Right lobe of liver (tissue), 6 donors: ENCODE results near the gene RALGPS1. TPM values are rescaled to one million over a fixed set of nuclear protein-coding genes. Genes with fewer than 3 reads are reported as not detected.
A peak's percentile ranks its signal among the peaks of the same experiment; 100 is the strongest.
"Not testable (repeated sequence)": the region's sequence is repeated elsewhere in the genome, so short reads cannot be mapped to it uniquely, and the experiment has no call there.

ENCODE experiments used
- ATAC-seq, 4 donors: fragments of 200-7000 bp; cut with Tn5 transposase; one replicate each; pipeline ENCODE4 v1.9.1; 2020; ENCODE audit warnings: mild to moderate bottlenecking in 4 of 4, moderate library complexity in 4 of 4
- DNase-seq, 3 donors: peaks; one replicate each; pipeline ENCODE4 v3.0.0-alpha.2; 2020
- H3K27ac ChIP-seq, 3 donors: fragments of 200-600 bp; one replicate each; pipeline ENCODE4 v1.8.0; 2022
- H3K27me3 ChIP-seq, 2 donors: fragments of 200-600 bp; one replicate each; pipeline ENCODE4 v1.8.0; 2022
- H3K36me3 ChIP-seq, 4 donors: fragments of 200-600 bp; sonication (generic) in 1 of 4; one replicate each; pipeline versions ENCODE4 v1.5.1 to v1.8.0; 2017 to 2022; ENCODE audit warnings: control low read depth in 1 of 4
- H3K4me1 ChIP-seq, 4 donors: fragments of 200-600 bp; sonication (generic) in 1 of 4; one replicate each; pipeline versions ENCODE4 v1.5.1 to v1.8.0; 2017 to 2022; ENCODE audit warnings: control low read depth in 1 of 4
- H3K4me3 ChIP-seq, 3 donors: fragments of 200-600 bp; one replicate each; pipeline ENCODE4 v1.8.0; 2022
- H3K9me3 ChIP-seq, 4 donors: fragments of 200-600 bp; sonication (generic) in 1 of 4; one replicate each; pipeline versions ENCODE4 v1.5.1 to v1.8.0; 2017 to 2022; ENCODE audit warnings: control low read depth in 1 of 4
- CTCF ChIP-seq, 4 donors: fragments of 200-600 bp in 3 of 4; fragments of 450-650 bp in 1 of 4; IDR thresholded peaks; one replicate each; pipeline versions ENCODE4 v1.5.1 to v1.8.0; 2016 to 2022; ENCODE audit warnings: antibody characterized with exemption in 4 of 4, mild to moderate bottlenecking in 2 of 4
- POLR2A ChIP-seq: fragments of 450-650 bp; IDR thresholded peaks from one replicate; pipeline ENCODE4 v1.6.1; 2017; ENCODE audit warnings: antibody characterized with exemption, mild to moderate bottlenecking
- WGBS: methylation state at CpG from one replicate; pipeline ENCODE4 v1.1.6; 2018; ENCODE audit warnings: low coverage, low lambda C conversion rate; ENCODE audit not compliant: insufficient coverage; ENCODE audit errors: missing lambda C conversion rate; 5-methylcytosine and 5-hydroxymethylcytosine counted together
- intact Hi-C, 2 donors: fragments of 100-400 bp; cut with DNase I; formaldehyde crosslinking; loops; one replicate each; pipeline versions ENCODE4 v1.11.2 to v1.14.1; 2022
- total RNA-seq, 6 experiments: library from RNA; depleted of rRNA in 2 of 6; stranded (reverse); fragments of >200 nt in 2 of 6; fragmentation: NEBNext Ultra II Directional in 3 of 6; extraction: Animal tissue kit (Norgen Biotek cat#: 25700) in 3 of 6; gene quantifications; one replicate each; pipeline versions ENCODE4 v1.1.0 to v1.2.4, GENCODE V29; 2016 to 2023
- donor health status: DM: no; HTN: yes; CAD: no.
- donor health status: DM: no; HTN: no; CAD: no.
- donor health status: DM: no; HTN: no; CAD: no.
- donor health status: DM: no; HTN: yes; CAD: no.
- donor health status: DM: no; HTN: yes; CAD: no.

The RALGPS1 gene
- total RNA-seq, 6 experiments from 2014 or later, result 1.2 to 3.8 (median 2.4) TPM

- H3K27me3 ChIP-seq, result no peaks in the 10 kb centered on the region
- TF ChIP-seq CTCF (IDR thresholded peaks at IDR 0.05) (no peak), POLR2A (no peak)
- no peaks in the 10 kb centered on the region for H3K9me3 ChIP-seq
- intact Hi-C loops, result no loop called here
- ATAC-seq (no peak), DNase-seq (no peak)
- no peak overlapping the region for H3K4me3 ChIP-seq
- WGBS, result 78% methylated on average over 2 of the region's 2 CpGs
- no peaks in the 10 kb centered on the region for H3K36me3 ChIP-seq
- no peak overlapping the region for H3K27ac ChIP-seq
- no peaks in the 10 kb centered on the region for H3K4me1 ChIP-seq
Measured at GRCh38 chr9:127170652-127171051, 256.1 kb downstream of the RALGPS1 start.

- H3K36me3 ChIP-seq, H3K9me3 ChIP-seq, H3K27ac ChIP-seq, H3K4me1 ChIP-seq, DNase-seq, H3K4me3 ChIP-seq, ATAC-seq, intact Hi-C loops, H3K27me3 ChIP-seq: not testable (repeated sequence)
- WGBS, result 95% methylated on average over 5 of the region's 9 CpGs
Measured at GRCh38 chr9:127171348-127171747, 256.8 kb downstream of the RALGPS1 start.

- intact Hi-C loops, result no loop called here
- DNase-seq (no peak), ATAC-seq (no peak)
- Histone ChIP-seq H3K36me3 (no peaks in the 10 kb centered on the region), H3K4me1 (no peaks in the 10 kb centered on the region), H3K27ac (no peak overlapping the region), H3K27me3 (no peaks in the 10 kb centered on the region), H3K4me3 (no peak overlapping the region), H3K9me3 (no peaks in the 10 kb centered on the region)
- WGBS, result 90% methylated on average over 11 of the region's 12 CpGs
- no peak for TF ChIP-seq POLR2A
- no peak for TF ChIP-seq CTCF (IDR thresholded peaks at IDR 0.05)
Measured at GRCh38 chr9:127172066-127172707, 257.6 kb downstream of the RALGPS1 start.

GRCh38 chr9:127173063-127173462, 258.5 kb downstream of the RALGPS1 start:
- Histone ChIP-seq H3K27me3 (no peaks in the 10 kb centered on the region), H3K4me3 (no peak overlapping the region), H3K36me3 (no peaks in the 10 kb centered on the region), H3K4me1 (no peaks in the 10 kb centered on the region), H3K27ac (no peak overlapping the region), H3K9me3 (no peaks in the 10 kb centered on the region)
- 100% methylated on average over 2 of the region's 4 CpGs for WGBS
- intact Hi-C loops, result no loop called here
- no peak for ATAC-seq
- TF ChIP-seq CTCF (IDR thresholded peaks at IDR 0.05), result no peak
- no peak for TF ChIP-seq POLR2A
- DNase-seq, result peak in 1 of 3 donors; percentile 23

GRCh38 chr9:127174386-127175318, 260.1 kb downstream of the RALGPS1 start:
- no peaks in the 10 kb centered on the region for H3K9me3 ChIP-seq
- ATAC-seq (peak in 1 of 4 donors; percentile 12), DNase-seq (peak in 1 of 3 donors; percentile 23)
- TF ChIP-seq CTCF (IDR thresholded peaks at IDR 0.05) (no peak), POLR2A (no peak)
- H3K4me1 ChIP-seq, result peaks cover 0 to 3% (median 0%) of the 10 kb centered on the region in 4 donors
- no peaks in the 10 kb centered on the region for H3K27me3 ChIP-seq
- no peaks in the 10 kb centered on the region for H3K36me3 ChIP-seq
- 68% methylated on average over 5 of the region's 12 CpGs for WGBS
- intact Hi-C loops, result no loop called here
- H3K27ac ChIP-seq, result no peak overlapping the region
- H3K4me3 ChIP-seq, result no peak overlapping the region
